ENCODE measurements around the gene ZNF512. TPM values are rescaled to one million over a fixed set of nuclear protein-coding genes. Genes with fewer than 3 reads are reported as not detected.
"Not testable (repeated sequence)": the region's sequence is repeated elsewhere in the genome, so short reads cannot be mapped to it uniquely, and the experiment has no call there.

The ZNF512 gene
- polyA plus RNA-seq, 1 of the 3 experiments (the other 2 are of a cell fraction) = 22.3 TPM

- H4K20me1 ChIP-seq (ENCODE audit: insufficient read depth); POLR2A ChIA-PET; H3K9me2 ChIP-seq; H3K9me3 ChIP-seq; H3K27me3 ChIP-seq (ENCODE audit: insufficient read depth); H3K4me3 ChIP-seq (ENCODE audit: low read depth in 2 of 2, low read length in 1 of 2); H3F3A ChIP-seq (replicated peaks; ENCODE audit: insufficient read depth); H3K27ac ChIP-seq (ENCODE audit: low read depth in 2 of 2, low read length in 1 of 2); H3K79me2 ChIP-seq (ENCODE audit: insufficient read depth); DNase-seq; H3K9ac ChIP-seq; H3K4me1 ChIP-seq (ENCODE audit: control insufficient read depth in 1 of 2, insufficient read depth in 2 of 2, low read depth in 1 of 2, low read length in 1 of 2); CTCF ChIA-PET; H3K36me3 ChIP-seq (replicated peaks in 1 of 2; ENCODE audit: control insufficient read depth in 1 of 2, insufficient read depth in 2 of 2, low read length in 1 of 2); H3K4me2 ChIP-seq; H2AFZ ChIP-seq (ENCODE audit: low read depth): not testable (repeated sequence)
- 89% methylated on average over 5 of the region's 35 CpGs for WGBS (ENCODE audit: low lambda C conversion rate)
Measured at GRCh38 chr2:27539649-27540048, 43.2 kb upstream of the ZNF512 start.

- H3K27me3 ChIP-seq (ENCODE audit: insufficient read depth) = no peaks in the 10 kb centered on the region
- H3K36me3 ChIP-seq (replicated peaks in 1 of 2; ENCODE audit: control insufficient read depth in 1 of 2, insufficient read depth in 2 of 2, low read length in 1 of 2) = no peaks in the 10 kb centered on the region
- no peak overlapping the region for H3K4me3 ChIP-seq (ENCODE audit: low read depth in 2 of 2, low read length in 1 of 2)
- H3K79me2 ChIP-seq (ENCODE audit: insufficient read depth) = no peaks in the 10 kb centered on the region
- DNase-seq = no peak
- no peaks in the 10 kb centered on the region for H3K9me2 ChIP-seq
- H3K9me3 ChIP-seq = no peaks in the 10 kb centered on the region
- H3F3A ChIP-seq (replicated peaks; ENCODE audit: insufficient read depth) = peaks cover 5% of the 10 kb centered on the region
- no peaks in the 10 kb centered on the region for H3K4me1 ChIP-seq (ENCODE audit: control insufficient read depth in 1 of 2, insufficient read depth in 2 of 2, low read depth in 1 of 2, low read length in 1 of 2)
- H3K9ac ChIP-seq = no peak overlapping the region
- H3K27ac ChIP-seq (ENCODE audit: low read depth in 2 of 2, low read length in 1 of 2) = no peak overlapping the region
- H3K4me2 ChIP-seq = no peak overlapping the region
- 84% methylated on average over 6 of the region's 6 CpGs for WGBS (ENCODE audit: low lambda C conversion rate)
- TF ChIP-seq FOSL2 (IDR thresholded peaks at IDR 0.05; ENCODE audit: borderline replicate concordance, low read depth) (no peak), USF1 (IDR thresholded peaks at IDR 0.05; ENCODE audit: borderline replicate concordance, low read depth) (no peak), ZBTB33 (IDR thresholded peaks at IDR 0.05; ENCODE audit: borderline replicate concordance, low read depth) (no peak), JUND (IDR thresholded peaks at IDR 0.05) (no peak), NFIC (IDR thresholded peaks at IDR 0.05; ENCODE audit: borderline replicate concordance) (no peak), TEAD4 (IDR thresholded peaks at IDR 0.05; ENCODE audit: borderline replicate concordance, insufficient read depth) (no peak), REST (IDR thresholded peaks at IDR 0.05; ENCODE audit: low read depth, low read length) (no peak), EZH2phosphoT487 (IDR thresholded peaks at IDR 0.05; ENCODE audit: borderline replicate concordance, low read depth) (no peak), POLR2AphosphoS5 (IDR thresholded peaks at IDR 0.05; ENCODE audit: low read depth, low read length) (no peak), GABPA (IDR thresholded peaks at IDR 0.05; ENCODE audit: low read depth) (no peak)
- no peaks in the 10 kb centered on the region for H4K20me1 ChIP-seq (ENCODE audit: insufficient read depth)
- ChIA-PET POLR2A (no interaction called here), CTCF (interaction anchor here (1.1 to 1.7 kb wide), 3 partner anchors 10 to 34 kb away, joined by 3 to 5 read pairs (median 3); no protein-coding TSS in a partner anchor)
- no peak overlapping the region for H2AFZ ChIP-seq (ENCODE audit: low read depth)
Measured at GRCh38 chr2:27544143-27544821, 38.6 kb upstream of the ZNF512 start.
